NCI-H2029 treated with DMSO at 0.1 percent for 48 hours (cell line): ENCODE results near the gene LSM11.
"Not testable (repeated sequence)": the region's sequence is repeated elsewhere in the genome, so short reads cannot be mapped to it uniquely, and the experiment has no call there.

ENCODE experiments used
- DNase-seq: peaks from one replicate; lab custom pipeline; 2025; lab: John Stamatoyannopoulos, UW

Gene LSM11

GRCh38 chr5:157743163-157744050 is at the start of gene LSM11:
Gene LSM11 (plus strand): TSS chr5:157743712. CDS start chr5:157743751, 39 bp downstream.
- DNase-seq = peak; percentile 18

GRCh38 chr5:157693816-157694215 is 49.7 kb upstream of the LSM11 start:
- DNase-seq = not testable (repeated sequence)

GRCh38 chr5:157696154-157696553 is 47.4 kb upstream of the LSM11 start:
- not testable (repeated sequence) for DNase-seq

GRCh38 chr5:157698674-157699073 is 44.8 kb upstream of the LSM11 start:
- not testable (repeated sequence) for DNase-seq

- DNase-seq = no peak
Measured at GRCh38 chr5:157703736-157704135, 39.8 kb upstream of the LSM11 start.

- DNase-seq = no peak
Measured at GRCh38 chr5:157708866-157709265, 34.6 kb upstream of the LSM11 start.

- no peak for DNase-seq
Measured at GRCh38 chr5:157709346-157709745, 34.2 kb upstream of the LSM11 start.

- no peak for DNase-seq
Measured at GRCh38 chr5:157710431-157710830, 33.1 kb upstream of the LSM11 start.

GRCh38 chr5:157710882-157711281 is 32.6 kb upstream of the LSM11 start:
- DNase-seq = no peak

GRCh38 chr5:157713830-157714595 is 29.5 kb upstream of the LSM11 start:
- no peak for DNase-seq

- no peak for DNase-seq
Measured at GRCh38 chr5:157714596-157714864, 29.0 kb upstream of the LSM11 start.

- DNase-seq = no peak
Measured at GRCh38 chr5:157718519-157718918, 25.0 kb upstream of the LSM11 start.

- no peak for DNase-seq
Measured at GRCh38 chr5:157719245-157719644, 24.3 kb upstream of the LSM11 start.

- DNase-seq = no peak
Measured at GRCh38 chr5:157721159-157721558, 22.4 kb upstream of the LSM11 start.

GRCh38 chr5:157722895-157723294 is 20.6 kb upstream of the LSM11 start:
- not testable (repeated sequence) for DNase-seq

GRCh38 chr5:157726607-157727006 is 16.9 kb upstream of the LSM11 start:
- not testable (repeated sequence) for DNase-seq

GRCh38 chr5:157727858-157728257 is 15.7 kb upstream of the LSM11 start:
- not testable (repeated sequence) for DNase-seq

GRCh38 chr5:157729858-157730257 is 13.7 kb upstream of the LSM11 start:
- DNase-seq = no peak

GRCh38 chr5:157730900-157731271 is 12.6 kb upstream of the LSM11 start:
- no peak for DNase-seq

GRCh38 chr5:157731272-157732129 is 12.0 kb upstream of the LSM11 start, which contains the start of gene THG1L:
Gene THG1L (plus strand): TSS chr5:157731420. CDS start chr5:157731441, 21 bp downstream.
- peak; percentile 79 for DNase-seq

GRCh38 chr5:157732130-157732514 is 11.4 kb upstream of the LSM11 start:
- DNase-seq = no peak

GRCh38 chr5:157732596-157733262 is 10.8 kb upstream of the LSM11 start:
- no peak for DNase-seq
